GM21529 (cell line): ENCODE data around the gene SMCO4.

ENCODE experiments used
- ATAC-seq: cut with Tn5 transposase; IDR thresholded peaks from one replicate; pipeline ENCODE4 v1.9.1; 2021; ENCODE audit not compliant: unreplicated experiment

The SMCO4 gene

DNA sequence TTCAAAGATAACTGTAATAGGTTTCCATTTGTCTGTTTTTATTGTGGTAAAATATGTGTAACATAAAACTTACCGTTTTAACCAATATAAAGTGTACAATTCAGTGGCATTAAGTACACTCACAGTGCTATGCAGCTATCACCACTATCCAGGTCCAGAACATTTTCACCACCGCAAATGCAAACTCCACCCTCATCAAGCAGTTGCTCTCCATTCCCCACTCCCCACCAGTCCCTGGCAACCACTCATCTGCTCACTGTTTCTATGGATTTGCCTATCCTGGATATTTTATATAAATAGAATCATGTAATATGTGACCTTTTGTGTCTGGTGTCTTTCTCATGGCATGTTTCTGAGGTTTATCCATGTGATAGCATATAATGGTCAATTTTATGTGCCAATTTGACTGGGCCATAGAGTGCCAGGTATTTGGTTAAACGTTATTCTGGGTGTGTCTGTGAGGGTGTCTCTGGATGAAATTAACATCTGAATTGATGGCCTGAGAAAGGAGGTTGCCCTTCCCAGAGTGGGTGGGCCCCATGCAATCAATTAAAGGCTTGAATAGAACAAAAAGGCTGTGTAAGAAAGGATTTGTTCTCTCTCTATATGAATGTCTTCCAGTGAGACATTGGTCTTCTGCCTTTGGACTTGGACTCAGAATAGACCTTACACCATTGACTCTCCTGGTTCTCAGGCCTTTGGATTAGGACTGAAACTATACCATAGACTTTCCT lies 17.2 kb upstream of the SMCO4 start:
- no peak for ATAC-seq

DNA sequence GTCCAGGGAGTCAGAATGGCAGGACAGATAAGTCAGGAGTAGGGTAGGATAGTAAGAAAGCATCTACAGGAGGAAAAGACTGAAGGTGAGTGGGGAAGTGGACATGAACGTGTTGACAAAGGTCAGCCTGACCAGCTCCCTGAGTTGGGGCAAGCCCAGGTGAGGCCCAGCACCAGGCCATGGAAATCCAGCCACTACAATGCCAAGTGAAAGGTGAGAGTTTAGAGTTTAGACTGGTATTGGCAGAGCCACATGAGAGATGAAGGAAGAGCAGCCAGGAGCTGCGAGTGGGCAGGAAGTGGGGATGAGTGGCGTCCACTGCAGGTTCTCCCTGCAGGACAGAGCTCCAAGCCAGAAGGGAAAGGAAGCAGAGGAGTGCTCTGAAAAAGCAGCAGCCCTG lies 16.5 kb upstream of the SMCO4 start:
- no peak for ATAC-seq

DNA sequence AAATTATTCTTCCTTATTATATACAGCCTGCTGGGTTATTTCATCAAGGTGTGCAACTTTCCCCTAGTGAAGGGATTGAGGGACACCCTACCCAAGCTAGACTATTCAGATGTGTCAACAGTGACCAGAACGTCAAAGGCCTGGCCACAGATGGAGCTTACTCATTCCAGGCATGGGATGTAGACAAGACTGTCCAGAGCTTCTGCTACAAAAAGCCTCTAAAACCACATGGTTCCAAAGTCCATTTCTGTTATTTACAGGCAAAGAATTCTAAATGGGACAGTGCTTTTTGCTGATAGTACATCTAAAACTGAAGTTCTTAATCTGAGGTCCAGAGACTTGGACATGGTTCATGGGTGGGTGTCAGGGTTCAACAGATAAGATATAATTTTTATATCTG lies 9.7 kb upstream of the SMCO4 start:
- no peak for ATAC-seq

DNA sequence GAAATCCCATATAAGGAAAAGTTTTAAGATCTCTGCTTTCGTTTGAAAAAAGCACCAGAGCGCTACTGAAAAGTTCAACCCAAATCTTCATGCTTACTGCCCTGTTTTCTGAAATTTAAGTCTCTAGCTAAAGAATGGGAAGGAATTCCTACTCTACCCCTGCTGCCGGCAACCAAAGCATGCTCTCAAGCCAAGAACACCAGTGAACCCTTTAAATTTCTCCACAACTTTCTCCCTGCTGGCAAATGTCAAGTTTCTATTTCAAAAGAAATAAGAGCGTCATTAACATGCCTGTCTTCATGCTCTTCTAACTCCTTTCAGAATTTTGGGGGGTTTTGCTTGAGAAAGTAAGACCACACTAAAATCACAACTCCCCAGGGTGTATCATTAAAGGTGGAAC lies 6.8 kb upstream of the SMCO4 start:
- no peak for ATAC-seq

DNA sequence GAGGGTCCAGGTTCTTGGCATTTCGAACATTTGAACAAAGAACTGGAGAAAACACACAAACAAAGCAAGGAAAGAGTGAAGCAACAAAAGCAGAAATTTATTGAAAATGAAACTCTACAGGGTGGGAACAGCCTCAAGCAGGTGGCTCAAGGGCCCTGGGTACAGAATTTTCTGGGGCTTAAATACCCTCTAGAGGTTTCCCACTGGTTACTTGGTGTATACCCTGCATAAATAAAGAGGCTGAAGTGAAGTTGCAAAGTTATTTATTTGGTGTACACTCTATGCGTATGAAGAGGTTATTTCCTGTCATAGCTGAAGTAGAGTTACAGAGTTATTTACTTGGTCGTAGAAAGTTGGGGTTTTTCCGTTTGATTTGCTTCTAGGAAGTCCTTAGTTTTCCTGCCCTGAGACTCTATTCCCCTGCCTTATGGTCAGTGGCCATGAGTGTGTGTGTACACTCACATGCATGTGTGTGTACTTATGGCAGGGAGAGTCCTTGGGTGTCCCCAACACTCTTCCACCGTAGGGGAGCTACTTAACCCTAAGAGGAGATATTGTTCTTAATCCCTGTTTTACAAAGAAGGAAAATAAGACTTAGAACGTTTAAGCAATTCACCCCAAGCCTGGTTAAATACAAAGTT lies 5.6 kb upstream of the SMCO4 start:
- ATAC-seq, result peak; percentile 47

DNA sequence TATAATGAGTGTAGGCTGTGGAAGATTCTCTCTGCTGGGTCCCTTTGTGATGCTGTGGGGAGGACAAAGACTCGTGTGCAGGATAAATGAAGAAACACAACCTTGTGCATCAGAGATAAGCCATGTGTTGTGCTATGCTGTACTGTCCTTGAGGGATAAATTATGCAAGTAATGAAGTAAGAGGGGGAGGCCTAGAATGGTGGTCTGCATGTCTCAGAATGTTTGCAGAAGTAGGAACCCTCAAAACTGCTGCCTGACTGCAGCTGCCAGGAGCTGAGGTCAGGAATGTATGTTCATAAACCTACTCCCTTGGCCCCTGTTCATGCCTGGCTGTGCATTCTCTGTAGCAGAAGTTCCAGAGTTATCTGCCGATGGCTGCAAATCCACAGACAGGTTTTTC lies 4.6 kb upstream of the SMCO4 start:
- ATAC-seq, result no peak

DNA sequence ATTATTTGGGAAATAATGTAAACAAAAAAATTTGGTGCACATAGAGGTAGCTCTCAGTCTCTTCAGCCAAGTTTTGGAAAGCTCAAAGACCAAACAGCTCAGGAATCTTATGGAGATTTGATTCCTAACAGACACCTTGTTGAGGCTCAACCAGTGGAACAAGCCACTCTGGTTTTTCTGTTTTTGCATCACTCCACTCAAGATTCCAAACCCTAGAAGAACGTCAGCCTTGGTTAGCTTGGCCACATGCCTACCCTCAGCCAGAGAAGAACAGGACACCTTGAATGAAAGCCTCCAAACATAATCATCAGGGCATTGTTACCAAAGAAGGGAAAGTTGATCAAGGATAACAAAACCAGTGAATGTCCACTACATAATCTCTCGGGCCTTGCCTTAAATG lies 3.8 kb upstream of the SMCO4 start:
- ATAC-seq, result no peak

DNA sequence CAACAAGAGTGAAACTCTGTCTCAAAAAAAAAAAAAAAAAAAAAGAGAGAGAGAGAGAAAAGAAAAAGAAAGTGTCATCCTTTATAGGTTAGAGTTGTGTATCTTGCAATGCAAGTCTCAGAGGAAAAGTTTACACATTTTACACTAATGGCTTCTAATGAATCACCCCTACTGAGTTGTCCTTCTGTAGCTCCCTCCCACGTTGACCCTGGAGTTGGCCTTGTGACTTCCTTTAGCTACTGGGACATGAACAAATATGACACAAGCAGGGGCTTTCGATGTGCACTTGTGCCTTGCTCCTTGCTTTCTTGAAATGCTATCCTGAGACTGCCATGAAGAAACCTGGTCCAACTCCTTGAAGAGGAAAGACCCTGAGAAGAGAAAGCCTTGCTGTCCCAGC lies 2.4 kb upstream of the SMCO4 start:
- no peak for ATAC-seq

DNA sequence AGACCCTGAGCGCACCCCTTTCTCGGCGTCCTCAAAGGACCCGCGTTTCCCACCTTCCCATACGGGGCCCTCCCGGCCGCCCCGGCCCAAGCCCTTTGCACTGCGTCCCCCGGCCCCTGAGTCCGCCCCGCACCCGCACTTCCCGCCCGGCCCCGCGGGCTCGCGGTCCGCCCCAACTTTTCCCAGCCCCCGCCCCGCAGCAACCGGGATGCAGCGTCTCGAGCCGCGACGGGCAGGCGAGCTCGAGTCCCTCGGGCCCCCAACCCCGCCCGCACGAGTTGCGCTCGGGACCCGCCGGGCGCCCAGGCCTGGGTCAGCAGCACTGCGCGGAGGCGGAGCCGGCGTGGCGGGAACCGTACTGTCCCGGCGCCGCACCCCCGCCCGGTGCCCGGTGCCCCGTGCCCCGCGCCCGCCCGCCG lies 371 bp downstream of the SMCO4 start:
- ATAC-seq, result peak; percentile 37

DNA sequence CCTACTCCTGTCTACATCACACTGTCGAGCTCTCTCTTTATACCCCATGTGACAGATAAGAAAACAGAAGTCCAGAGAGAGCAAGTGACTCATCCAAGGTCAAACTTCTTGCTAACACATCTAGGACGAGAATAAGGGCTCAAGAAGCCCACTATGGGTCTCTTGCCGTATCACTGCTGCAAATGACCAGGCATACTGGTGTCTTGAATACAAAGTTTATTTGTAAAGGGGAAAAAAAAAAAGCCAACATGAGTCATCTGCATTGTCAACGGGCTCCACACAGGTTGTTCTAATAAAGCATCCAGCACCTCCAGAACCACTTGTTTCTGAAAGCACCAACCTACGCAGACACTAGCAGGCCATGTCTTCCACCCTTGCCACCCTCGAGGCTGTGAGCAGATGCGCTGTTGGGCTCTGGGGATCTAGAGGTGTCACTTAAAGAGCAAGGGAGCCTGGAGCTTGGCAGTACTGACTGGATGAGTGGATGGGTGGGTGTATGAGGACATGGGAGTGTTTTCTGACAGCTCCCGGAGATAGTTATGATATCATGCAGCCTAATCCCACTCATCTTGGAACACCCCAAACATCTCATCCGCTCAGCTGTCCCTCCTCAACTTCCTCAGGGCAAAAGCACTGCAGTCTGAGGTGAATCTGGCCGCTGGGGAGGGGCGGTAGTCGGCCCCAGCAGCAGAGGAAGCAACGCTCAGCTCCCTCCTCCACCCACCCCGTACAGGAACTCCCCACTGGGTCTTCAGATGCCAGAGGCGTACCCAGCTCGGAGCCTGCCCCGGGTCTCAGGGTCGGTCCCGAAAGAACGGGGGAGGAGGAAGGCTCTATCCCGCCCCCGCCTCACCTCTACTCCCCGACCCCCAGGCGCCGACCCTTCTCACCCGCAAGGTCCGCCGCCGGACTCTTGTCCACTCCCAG lies 1.0 kb downstream of the SMCO4 start:
- ATAC-seq, result peak; percentile 62

DNA sequence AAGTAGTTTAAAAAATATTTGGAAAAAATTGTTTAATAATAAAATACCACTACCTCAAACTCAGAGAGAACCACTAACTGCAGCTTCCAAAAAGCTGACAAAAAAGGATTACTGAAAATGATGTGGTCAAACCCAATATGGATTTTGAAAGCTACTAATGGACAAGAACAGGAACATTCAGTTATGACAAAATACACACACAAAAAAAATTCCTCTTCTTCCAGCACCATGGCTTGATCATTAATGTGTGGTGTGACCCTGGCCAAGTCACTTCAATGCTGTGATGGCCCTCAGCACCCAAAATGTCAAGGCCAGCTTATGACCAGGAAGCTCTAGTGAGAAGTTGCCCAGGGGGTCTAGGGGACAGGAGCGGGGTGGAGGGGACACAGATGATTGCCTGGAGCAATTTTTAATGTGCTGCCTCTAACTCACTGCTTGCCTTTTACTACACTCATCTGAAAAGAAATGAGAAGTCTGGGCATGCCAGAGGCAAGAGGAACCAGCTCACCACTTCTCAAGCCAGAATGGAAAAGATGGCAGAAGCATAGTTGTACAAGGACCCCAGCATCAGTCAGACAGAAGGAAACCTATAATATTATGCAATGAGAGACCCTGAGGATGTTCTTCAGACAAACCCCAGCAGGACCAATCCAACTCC lies 2.2 kb downstream of the SMCO4 start:
- no peak for ATAC-seq

DNA sequence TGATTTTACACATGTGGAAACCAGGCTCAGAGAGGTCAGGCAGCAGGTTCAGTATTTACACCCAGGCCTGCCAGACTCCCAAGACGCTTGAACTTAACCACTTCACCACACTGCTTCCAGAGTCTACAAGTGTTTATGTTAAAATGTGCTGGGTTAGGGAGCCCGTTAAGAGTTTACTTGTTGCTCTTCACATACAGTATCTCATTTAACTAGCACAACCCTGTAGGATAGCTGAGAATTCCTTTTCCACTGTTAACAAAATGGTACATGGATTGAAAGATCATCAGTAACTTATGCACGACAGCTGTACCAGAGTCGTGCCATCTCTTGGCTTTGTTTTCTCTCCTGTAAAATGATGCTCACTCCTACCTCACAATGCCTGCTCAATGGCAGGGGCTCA lies 2.9 kb downstream of the SMCO4 start:
- ATAC-seq, result no peak

DNA sequence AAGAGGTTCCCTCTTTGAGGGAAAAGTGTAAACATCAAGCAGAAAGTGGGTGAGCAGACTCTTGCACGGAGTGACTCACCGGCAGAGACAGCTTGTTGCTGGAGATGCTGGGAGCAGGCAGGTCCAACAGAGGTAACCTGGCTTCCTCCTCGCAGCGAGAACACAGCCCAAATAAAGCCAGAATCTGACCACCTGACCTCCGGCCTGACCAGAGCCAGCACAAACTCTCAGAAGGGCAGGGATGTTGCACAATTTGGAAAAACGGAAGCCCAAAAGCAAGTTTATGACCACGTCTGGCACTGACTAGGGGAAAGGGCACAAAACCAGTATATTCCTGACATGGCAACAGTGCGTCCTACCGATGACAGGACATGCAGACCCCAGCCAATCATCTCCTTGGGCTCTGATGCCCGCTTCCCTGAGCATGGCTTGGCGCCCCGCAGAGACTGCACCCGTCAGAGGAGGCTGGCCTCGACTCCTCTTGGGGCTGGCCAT lies 5.4 kb downstream of the SMCO4 start:
- ATAC-seq, result no peak

DNA sequence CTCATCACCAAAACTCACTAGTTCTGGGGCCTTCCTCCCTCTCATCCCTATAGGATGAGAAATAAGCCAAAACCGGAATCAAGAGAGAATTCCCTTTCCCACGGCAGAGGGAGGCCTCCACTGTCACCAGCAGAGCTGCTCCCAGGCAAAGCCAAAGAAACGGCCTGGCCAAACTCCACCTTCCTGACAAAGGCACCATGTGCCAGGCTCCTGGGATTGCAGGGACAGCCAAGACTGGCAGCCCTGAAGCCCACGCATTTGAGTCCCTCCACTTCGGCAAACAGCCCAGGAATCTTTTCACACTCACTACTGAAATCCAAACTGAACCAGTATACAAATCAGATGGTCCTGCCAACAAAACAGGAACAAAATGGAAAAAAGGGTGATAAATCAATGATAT lies 6.1 kb downstream of the SMCO4 start:
- ATAC-seq, result no peak

DNA sequence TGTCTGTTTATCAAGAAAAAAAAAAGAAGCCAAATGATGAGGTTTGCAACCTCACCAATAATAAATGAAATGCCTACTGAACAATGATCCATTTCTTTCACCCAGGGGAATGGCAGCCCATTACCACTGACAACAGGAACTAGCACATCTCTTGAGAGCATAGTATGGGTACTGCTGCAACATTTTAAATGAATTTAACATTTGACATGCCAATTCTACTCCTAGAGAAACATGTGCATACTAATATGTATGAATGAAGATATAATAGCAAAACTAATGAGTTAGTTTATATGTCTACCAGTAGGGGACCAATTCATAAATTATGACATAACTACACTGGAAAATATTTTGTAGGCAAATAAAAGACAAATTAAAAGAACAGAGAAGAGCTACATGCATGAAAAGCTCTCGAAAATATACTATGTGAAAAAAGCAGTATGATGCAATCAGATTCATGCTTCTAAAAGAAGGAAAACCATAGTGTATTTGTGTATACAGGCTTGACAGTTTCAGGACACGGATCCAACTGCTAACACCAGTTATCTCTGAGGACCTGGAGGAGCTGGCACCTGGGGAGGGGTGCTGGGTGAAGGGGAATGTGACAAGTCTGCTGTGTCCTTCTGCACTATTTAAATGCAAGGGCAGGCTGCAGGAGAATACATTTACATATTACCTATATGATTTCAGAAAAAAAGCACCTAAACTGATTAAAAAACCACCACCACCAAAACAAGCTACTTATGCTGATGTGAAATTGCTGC lies 6.9 kb downstream of the SMCO4 start:
- peak; percentile 5 for ATAC-seq

DNA sequence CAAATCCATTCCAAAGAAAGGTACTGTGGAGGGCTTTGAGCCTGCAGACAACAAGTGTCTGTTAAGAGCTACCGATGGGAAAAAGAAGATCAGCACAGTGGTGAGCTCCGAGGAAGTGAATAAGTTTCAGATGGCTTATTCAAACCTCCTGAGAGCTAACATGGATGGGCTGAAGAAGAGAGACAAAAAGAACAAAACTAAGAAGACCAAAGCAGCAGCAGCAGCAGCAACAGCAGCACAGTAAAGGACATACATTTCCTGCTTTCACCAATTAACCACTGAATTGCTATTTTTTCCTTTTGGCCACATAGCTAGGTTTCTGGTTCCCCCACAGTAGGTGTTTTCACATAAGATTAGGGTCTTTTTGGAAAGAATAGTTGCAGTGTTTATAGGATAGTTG lies 7.6 kb downstream of the SMCO4 start:
- ATAC-seq, result peak; percentile 68

DNA sequence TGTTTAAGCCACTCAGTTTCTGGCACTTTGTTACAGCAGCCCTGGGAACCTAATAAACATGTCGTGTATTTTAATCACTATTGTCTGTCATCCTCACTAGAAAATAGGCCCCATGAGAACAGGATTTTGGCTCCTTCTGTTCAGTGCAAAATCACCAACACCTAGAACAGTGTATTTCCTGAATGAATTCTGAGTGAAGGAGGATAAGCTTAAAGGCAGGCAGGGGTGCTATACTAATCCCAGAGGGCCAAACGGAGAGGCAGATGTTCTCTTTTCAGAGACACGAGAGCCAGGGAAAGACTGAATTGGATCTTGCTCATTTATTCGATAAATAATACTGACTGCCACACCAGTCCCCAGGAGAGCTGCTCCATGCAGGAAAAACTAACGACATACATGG lies 10.4 kb downstream of the SMCO4 start:
- ATAC-seq, result no peak

DNA sequence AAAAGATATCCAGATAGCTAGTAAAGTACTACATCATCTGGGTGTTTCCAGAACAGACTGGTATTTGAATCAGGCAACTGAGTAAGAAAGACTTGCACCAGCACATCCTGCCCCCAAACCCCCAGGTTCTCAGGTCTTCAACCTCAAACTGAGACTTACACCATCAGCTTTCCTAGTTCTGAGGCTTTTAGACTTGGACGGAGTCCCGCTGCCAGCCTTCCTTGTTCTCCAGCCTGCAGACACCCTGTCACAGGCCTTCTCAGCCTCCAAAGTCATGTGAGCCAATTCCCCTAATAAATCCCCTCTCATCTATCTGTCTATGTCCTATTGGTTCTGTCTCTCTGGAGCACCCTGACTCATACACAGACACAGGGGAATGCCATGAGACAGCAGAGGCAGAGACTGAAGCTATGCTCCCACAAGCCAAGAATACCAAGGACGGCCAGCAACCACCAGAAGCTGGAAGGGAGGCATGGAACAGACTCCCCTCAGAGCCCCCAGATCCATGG lies 10.9 kb downstream of the SMCO4 start:
- peak; percentile 26 for ATAC-seq

DNA sequence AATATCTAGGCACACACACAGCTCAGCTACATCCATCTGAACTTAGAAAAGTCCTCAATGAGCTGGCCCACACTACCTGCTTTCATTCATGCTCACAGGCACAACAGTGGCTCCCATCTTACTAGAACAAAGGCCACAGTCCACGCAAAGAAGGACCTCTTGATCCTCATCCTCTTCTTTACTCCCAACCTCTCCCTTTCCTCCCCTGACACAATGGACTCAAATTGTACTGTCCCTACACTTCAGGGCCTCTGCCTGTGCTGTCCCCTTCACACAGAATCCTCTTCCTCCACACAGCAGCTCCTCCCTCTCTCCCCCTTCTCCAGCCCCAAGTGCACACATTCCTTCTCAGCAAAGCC lies 12.7 kb downstream of the SMCO4 start:
- no peak for ATAC-seq

DNA sequence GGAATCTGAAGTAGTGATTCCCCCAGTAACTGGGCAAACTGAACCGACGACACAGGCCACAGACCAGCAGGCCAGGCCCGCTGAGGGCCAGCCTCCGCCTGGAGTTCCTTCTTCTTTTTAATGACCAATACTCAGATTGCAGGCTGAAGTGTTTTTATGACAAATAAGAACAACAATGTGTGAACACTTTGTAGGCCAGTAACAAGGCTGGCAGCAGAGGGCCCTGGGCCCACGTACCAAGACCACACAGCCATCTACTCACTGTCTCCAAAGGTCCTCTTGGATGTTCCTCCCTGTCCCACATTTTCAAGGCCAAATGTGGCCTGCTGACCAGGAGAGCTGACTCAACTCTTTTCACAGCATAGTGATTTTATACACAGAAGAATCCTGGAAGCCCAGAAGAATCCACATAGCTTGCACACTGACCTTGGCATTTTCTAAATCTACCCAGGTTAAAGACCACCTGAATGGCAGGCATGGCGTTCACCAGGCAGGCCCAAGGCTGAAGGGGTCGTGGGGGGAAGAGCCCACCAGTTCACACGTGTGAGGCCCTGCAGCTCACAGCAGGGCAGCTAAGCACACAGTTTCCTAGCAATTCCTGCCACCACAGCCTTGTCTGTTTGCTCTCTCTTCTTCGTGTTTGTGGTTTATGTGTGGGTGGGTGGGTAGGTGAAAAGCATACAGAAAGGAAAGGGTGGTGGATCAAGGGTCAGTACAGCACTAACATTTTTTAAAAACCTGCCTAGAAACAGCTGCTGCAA lies 13.3 kb downstream of the SMCO4 start:
- no peak for ATAC-seq
